Ovary (tissue), 3 donors: ENCODE results near the gene DTNBP1.

Source experiments
- CTCF ChIP-seq, 3 donors: fragments of 450-650 bp in 2 of 3; fragments of 200-600 bp in 1 of 3; IDR thresholded peaks; one replicate each; pipeline versions ENCODE4 v1.5.1 to v1.8.0; 2016 to 2022; ENCODE audit warnings: antibody characterized with exemption in 3 of 3, mild to moderate bottlenecking in 1 of 3
- POLR2A ChIP-seq: fragments of 450-650 bp; IDR thresholded peaks from one replicate; pipeline ENCODE4 v1.6.1; 2017; ENCODE audit warnings: antibody characterized with exemption, mild to moderate bottlenecking, moderate library complexity
- donor health status: DM: no; HTN: no; CAD: no.

DNA sequence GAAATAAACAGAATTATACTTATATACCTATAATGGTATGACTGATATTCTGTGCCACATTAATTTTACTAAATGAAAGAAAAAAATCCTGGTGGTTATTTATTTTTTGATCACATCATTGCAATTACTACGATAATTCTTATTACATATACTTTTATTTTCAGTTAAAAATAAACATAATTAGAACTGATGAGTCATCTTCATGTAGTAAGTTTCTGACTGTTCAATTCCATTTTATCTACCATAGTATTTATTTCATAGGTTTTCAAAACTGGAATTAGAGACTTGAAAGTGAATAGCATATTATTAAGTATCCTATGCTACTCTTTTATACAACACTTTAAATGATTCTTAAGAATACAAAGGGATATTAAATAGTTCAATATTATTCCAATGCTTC, 80.3 kb downstream of the DTNBP1 start:
- TF ChIP-seq CTCF (IDR thresholded peaks at IDR 0.05) (no peak), POLR2A (no peak)
